GM18498 (cell line): ENCODE data around the gene LLGL1.

Experiments used
- ATAC-seq: cut with Tn5 transposase; IDR thresholded peaks from one replicate; pipeline ENCODE4 v1.9.1; 2021; ENCODE audit warnings: mild to moderate bottlenecking, moderate library complexity; ENCODE audit not compliant: unreplicated experiment

Gene LLGL1

GRCh38 chr17:18267927-18268711 lies 42.7 kb downstream of the LLGL1 start:
- no peak for ATAC-seq

GRCh38 chr17:18270046-18270931 lies 44.9 kb downstream of the LLGL1 start:
- ATAC-seq: no peak

- ATAC-seq: no peak
These were observed 51.6 kb downstream of the LLGL1 start for GRCh38 chr17:18277076-18277475.

- no peak for ATAC-seq
These were observed 53.4 kb downstream of the LLGL1 start for GRCh38 chr17:18278867-18279266.

GRCh38 chr17:18280249-18280648 lies 54.8 kb downstream of the LLGL1 start:
- ATAC-seq: no peak

GRCh38 chr17:18280766-18281371 lies 55.4 kb downstream of the LLGL1 start:
- ATAC-seq: no peak

GRCh38 chr17:18281788-18282187 lies 56.4 kb downstream of the LLGL1 start:
- no peak for ATAC-seq

GRCh38 chr17:18285296-18285695 lies 59.9 kb downstream of the LLGL1 start:
- ATAC-seq: no peak

- no peak for ATAC-seq
These were observed 66.5 kb downstream of the LLGL1 start for GRCh38 chr17:18291718-18292540.
